COLO829 (cell line): ENCODE results near the gene HSBP1L1.

Experiments
- DNase-seq: peaks from one replicate; pipeline ENCODE4 v3.0.0; 2012; ENCODE audit warnings: low spot score

The HSBP1L1 gene

GRCh38 chr18:79961527-79962291 is 2.7 kb upstream of the HSBP1L1 start:
- DNase-seq, result no peak

- no peak for DNase-seq
Measured at GRCh38 chr18:79962311-79962710, 2.1 kb upstream of the HSBP1L1 start.

GRCh38 chr18:79962835-79963657 is 1.4 kb upstream of the HSBP1L1 start:
- no peak for DNase-seq

GRCh38 chr18:79963658-79964329 is 649 bp upstream of the HSBP1L1 start:
- no peak for DNase-seq

- DNase-seq, result peak; percentile 55
Measured at GRCh38 chr18:79965119-79965902, 868 bp downstream of the HSBP1L1 start.

- DNase-seq, result no peak
Measured at GRCh38 chr18:79970419-79971133, 6.1 kb downstream of the HSBP1L1 start.

GRCh38 chr18:79971211-79971952 is 6.9 kb downstream of the HSBP1L1 start:
- no peak for DNase-seq

- no peak for DNase-seq
Measured at GRCh38 chr18:79971986-79972385, 7.5 kb downstream of the HSBP1L1 start.

GRCh38 chr18:79972720-79973119 is 8.3 kb downstream of the HSBP1L1 start:
- DNase-seq, result no peak

GRCh38 chr18:79973517-79973916 is 9.1 kb downstream of the HSBP1L1 start:
- DNase-seq, result no peak

- no peak for DNase-seq
Measured at GRCh38 chr18:79974025-79974654, 9.7 kb downstream of the HSBP1L1 start.

- no peak for DNase-seq
Measured at GRCh38 chr18:79975043-79975442, 10.6 kb downstream of the HSBP1L1 start.

- DNase-seq, result no peak
Measured at GRCh38 chr18:79975985-79976680, 11.7 kb downstream of the HSBP1L1 start.

- no peak for DNase-seq
Measured at GRCh38 chr18:79979843-79980242, 15.4 kb downstream of the HSBP1L1 start.

- no peak for DNase-seq
Measured at GRCh38 chr18:79980585-79980984, 16.1 kb downstream of the HSBP1L1 start.

GRCh38 chr18:79982736-79983135 is 18.3 kb downstream of the HSBP1L1 start:
- peak; percentile 48 for DNase-seq

- DNase-seq, result no peak
Measured at GRCh38 chr18:79983253-79983652, 18.8 kb downstream of the HSBP1L1 start.

GRCh38 chr18:79983793-79984192 is 19.4 kb downstream of the HSBP1L1 start:
- DNase-seq, result no peak

GRCh38 chr18:79985172-79985571 is 20.7 kb downstream of the HSBP1L1 start:
- DNase-seq, result no peak
